Natural killer cell (primary cell): ENCODE results near the gene CORO7. TPM values are rescaled to one million over a fixed set of nuclear protein-coding genes. Genes with fewer than 3 reads are reported as not detected.

ENCODE experiments used
- ATAC-seq, 3 donors: fragments of 150-1000 bp in 2 of 3; fragments of 200-7000 bp in 1 of 3; cut with Tn5 transposase; 1 replicate in 1 of 3; 2 replicates in 2 of 3; pipeline ENCODE4 v1.10.0; 2021; ENCODE audit warnings: mild to moderate bottlenecking in 2 of 3, moderate library complexity in 2 of 3
- DNase-seq, 2 donors: peaks; one replicate each; pipeline versions ENCODE4 v3.0.0 to v3.0.0-alpha.2; 2013 to 2021; ENCODE audit warnings: mixed read lengths in 1 of 2
- H3K27ac ChIP-seq: one replicate; pipeline ENCODE4 v1.5.1; 2013; ENCODE audit warnings: mild to moderate bottlenecking, low read length
- H3K27me3 ChIP-seq: one replicate; pipeline ENCODE4 v1.6.1; 2013; ENCODE audit warnings: low read length; ENCODE audit not compliant: control insufficient read depth, insufficient read depth
- H3K36me3 ChIP-seq: one replicate; pipeline ENCODE4 v1.6.1; 2013; ENCODE audit warnings: low read length; ENCODE audit not compliant: control insufficient read depth, insufficient read depth
- H3K4me1 ChIP-seq: one replicate; pipeline ENCODE4 v1.6.1; 2013; ENCODE audit warnings: low read length; ENCODE audit not compliant: control insufficient read depth, insufficient read depth
- H3K4me3 ChIP-seq: one replicate; pipeline ENCODE4 v1.5.1; 2013; ENCODE audit warnings: low read length
- H3K9me3 ChIP-seq: one replicate; pipeline ENCODE4 v1.6.1; 2013; ENCODE audit warnings: low read length; ENCODE audit not compliant: control insufficient read depth, insufficient read depth
- H3K27ac Mint-ChIP-seq, 2 donors: one replicate each; pipeline ENCODE4 v1.8.0; 2022; ENCODE audit warnings: mild to moderate bottlenecking in 2 of 2, mixed read lengths in 2 of 2, moderate library complexity in 1 of 2
- H3K27me3 Mint-ChIP-seq, 2 donors: one replicate each; pipeline ENCODE4 v1.8.0; 2022; ENCODE audit warnings: low read depth in 2 of 2, mixed read lengths in 2 of 2
- H3K36me3 Mint-ChIP-seq: one replicate; pipeline ENCODE4 v1.8.0; 2022; ENCODE audit warnings: mixed read lengths
- H3K4me1 Mint-ChIP-seq, 2 donors: one replicate each; pipeline ENCODE4 v1.8.0; 2022; ENCODE audit warnings: mixed read lengths in 2 of 2
- H3K4me3 Mint-ChIP-seq: one replicate; pipeline ENCODE4 v1.8.0; 2022; ENCODE audit warnings: mild to moderate bottlenecking, moderate library complexity, mixed read lengths
- H3K9me3 Mint-ChIP-seq, 2 donors: one replicate each; pipeline ENCODE4 v1.8.0; 2022; ENCODE audit warnings: mixed read lengths in 2 of 2
- CTCF ChIP-seq: fragments of 200-600 bp; IDR thresholded peaks from one replicate; pipeline ENCODE4 v1.8.0; 2022; ENCODE audit warnings: antibody characterized with exemption
- WGBS: methylation state at CpG from one replicate; pipeline ENCODE4 v1.1.7; 2013; ENCODE audit warnings: missing lambda C conversion rate; ENCODE audit not compliant: insufficient coverage; 5-methylcytosine and 5-hydroxymethylcytosine counted together
- intact Hi-C: fragments of 100-400 bp; cut with micrococcal nuclease; formaldehyde crosslinking; loops from one replicate; pipeline ENCODE4 v1.14.2; 2022
- total RNA-seq, 4 donors: library from RNA; stranded (reverse); fragments of 120-200 nt in 1 of 4; gene quantifications; one replicate each; pipeline versions ENCODE4 v1.2.3 to v1.2.4, GENCODE V29; 2013 to 2022

Gene CORO7
- total RNA-seq, 3 donors from 2014 or later (not counting 1 experiment from before 2014, with no cell fraction given): 335 to 425 (median 415) TPM

GRCh38 chr16:4356820-4357219, 59.6 kb downstream of the CORO7 start:
- Histone ChIP-seq H3K9me3 (no peaks in the 10 kb centered on the region), H3K4me1 (peaks cover 5% of the 10 kb centered on the region), H3K36me3 (peaks cover 52% of the 10 kb centered on the region), H3K27me3 (no peaks in the 10 kb centered on the region), H3K27ac (no peak overlapping the region), H3K4me3 (no peak overlapping the region)
- no peaks in the 10 kb centered on the region for H3K27me3 Mint-ChIP-seq
- DNase-seq (no peak), ATAC-seq (no peak)
- H3K27ac Mint-ChIP-seq: no peak overlapping the region
- no peaks in the 10 kb centered on the region for H3K36me3 Mint-ChIP-seq
- H3K4me1 Mint-ChIP-seq: peaks cover 0 to 10% of the 10 kb centered on the region in 2 donors
- TF ChIP-seq CTCF: no peak
- 96% methylated on average over 7 of the region's 7 CpGs for WGBS
- intact Hi-C loops: no loop called here
- H3K4me3 Mint-ChIP-seq: no peak overlapping the region
- no peaks in the 10 kb centered on the region for H3K9me3 Mint-ChIP-seq

GRCh38 chr16:4354512-4355409, 61.6 kb downstream of the CORO7 start:
- peaks cover 4 to 19% of the 10 kb centered on the region in 2 donors for H3K4me1 Mint-ChIP-seq
- H3K27ac ChIP-seq: no peak overlapping the region
- no peak overlapping the region for H3K4me3 Mint-ChIP-seq
- H3K27me3 Mint-ChIP-seq: no peaks in the 10 kb centered on the region
- no peak for ATAC-seq
- H3K27ac Mint-ChIP-seq: no peak overlapping the region
- H3K4me1 ChIP-seq: peaks cover 21% of the 10 kb centered on the region
- intact Hi-C loops: no loop called here
- no peak overlapping the region for H3K4me3 ChIP-seq
- H3K27me3 ChIP-seq: no peaks in the 10 kb centered on the region
- no peaks in the 10 kb centered on the region for H3K9me3 ChIP-seq
- 97% methylated on average over 16 of the region's 20 CpGs for WGBS
- peak in 1 of 2 donors; percentile 21 for DNase-seq
- peaks cover 33% of the 10 kb centered on the region for H3K36me3 ChIP-seq
- TF ChIP-seq CTCF: no peak
- no peaks in the 10 kb centered on the region for H3K36me3 Mint-ChIP-seq
- no peaks in the 10 kb centered on the region for H3K9me3 Mint-ChIP-seq

GRCh38 chr16:4353675-4354074, 62.7 kb downstream of the CORO7 start:
- no peak overlapping the region for H3K27ac ChIP-seq
- Mint-ChIP-seq H3K4me1 (peaks cover 4 to 15% of the 10 kb centered on the region in 2 donors), H3K27ac (peak overlapping the region in 1 of 2 donors; percentile 35), H3K27me3 (no peaks in the 10 kb centered on the region), H3K9me3 (no peaks in the 10 kb centered on the region), H3K36me3 (no peaks in the 10 kb centered on the region), H3K4me3 (peak overlapping the region; percentile 2)
- intact Hi-C loops: no loop called here
- no peak for TF ChIP-seq CTCF
- WGBS: 97% methylated on average over 4 of the region's 4 CpGs
- H3K4me1 ChIP-seq: peaks cover 24% of the 10 kb centered on the region
- no peak overlapping the region for H3K4me3 ChIP-seq
- no peaks in the 10 kb centered on the region for H3K9me3 ChIP-seq
- no peak for ATAC-seq
- no peak for DNase-seq
- peaks cover 24% of the 10 kb centered on the region for H3K36me3 ChIP-seq
- H3K27me3 ChIP-seq: no peaks in the 10 kb centered on the region
